Measurements from ENCODE around the gene CT45A6. TPM values are rescaled to one million over a fixed set of nuclear protein-coding genes. Genes with fewer than 3 reads are reported as not detected.
"Not testable (repeated sequence)": the region's sequence is repeated elsewhere in the genome, so short reads cannot be mapped to it uniquely, and the experiment has no call there.

Gene CT45A6
- total RNA-seq, result not detected in 2 replicates

DNA sequence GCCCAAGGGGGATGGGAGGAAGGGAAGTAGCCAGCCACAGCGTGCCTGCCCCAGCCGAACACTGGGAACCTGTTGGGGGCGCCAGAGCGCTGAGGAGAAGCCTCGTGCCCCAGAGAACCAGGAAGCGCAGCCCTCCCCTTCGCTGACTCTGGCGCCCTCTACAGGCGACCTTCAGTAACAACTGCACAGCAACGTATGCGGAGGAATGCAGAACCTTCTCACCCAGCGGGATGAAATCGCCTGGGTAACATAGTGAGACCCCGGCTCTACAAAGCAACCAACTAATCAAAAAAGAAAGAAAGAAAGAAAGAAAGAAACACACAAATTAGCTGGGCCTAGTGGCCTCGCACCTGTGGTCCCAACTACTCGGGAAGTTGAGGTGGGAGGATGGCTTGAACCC lies at the start of gene CT45A6:
Gene CT45A6 (minus strand): TSS at position 101 of the 400 bp plus-strand sequence. CDS start 3,794 bp downstream, outside the sequence.
- H3K27me3 ChIP-seq (ENCODE audit: control insufficient read depth, insufficient read depth, low read length); FAIRE-seq; H3K4me3 ChIP-seq (ENCODE audit: low read depth, low read length); DNase-seq (ENCODE audit: low read depth); H3K36me3 ChIP-seq (ENCODE audit: control insufficient read depth, insufficient read depth, low read length): not testable (repeated sequence)

- not testable (repeated sequence) for H3K36me3 ChIP-seq (ENCODE audit: control insufficient read depth, insufficient read depth, low read length); DNase-seq (ENCODE audit: low read depth); FAIRE-seq; H3K27me3 ChIP-seq (ENCODE audit: control insufficient read depth, insufficient read depth, low read length); H3K4me3 ChIP-seq (ENCODE audit: low read depth, low read length)
Measured at GRCh38 chrX:135837180-135837579, 34.6 kb upstream of the CT45A6 start, which contains the start of gene CT45A7. Gene CT45A7, minus strand, starts transcription at chrX:135837280. Its CDS starts 3,747 bp downstream, at chrX:135833533.

- FAIRE-seq; H3K27me3 ChIP-seq (ENCODE audit: control insufficient read depth, insufficient read depth, low read length); H3K36me3 ChIP-seq (ENCODE audit: control insufficient read depth, insufficient read depth, low read length); DNase-seq (ENCODE audit: low read depth); H3K4me3 ChIP-seq (ENCODE audit: low read depth, low read length): not testable (repeated sequence)
Measured at GRCh38 chrX:135819912-135820311, 17.3 kb upstream of the CT45A6 start, which contains the start of gene CT45A2. Gene CT45A2, minus strand, starts transcription at chrX:135820012. Its CDS starts 3,747 bp downstream, at chrX:135816265.

DNA sequence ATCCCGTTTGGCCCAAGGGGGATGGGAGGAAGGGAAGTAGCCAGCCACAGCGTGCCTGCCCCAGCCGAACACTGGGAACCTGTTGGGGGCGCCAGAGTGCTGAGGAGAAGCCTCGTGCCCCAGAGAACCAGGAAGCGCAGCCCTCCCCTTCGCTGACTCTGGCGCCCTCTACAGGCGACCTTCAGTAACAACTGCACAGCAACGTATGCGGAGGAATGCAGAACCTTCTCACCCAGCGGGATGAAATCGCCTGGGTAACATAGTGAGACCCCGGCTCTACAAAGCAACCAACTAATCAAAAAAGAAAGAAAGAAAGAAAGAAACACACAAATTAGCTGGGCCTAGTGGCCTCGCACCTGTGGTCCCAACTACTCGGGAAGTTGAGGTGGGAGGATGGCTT lies 17.2 kb downstream of the CT45A6 start, which contains the start of gene CT45A5:
Gene CT45A5 (minus strand): TSS at position 101 of the 400 bp plus-strand sequence. CDS start 3,774 bp downstream, outside the sequence.
- not testable (repeated sequence) for H3K4me3 ChIP-seq (ENCODE audit: low read depth, low read length); H3K27me3 ChIP-seq (ENCODE audit: control insufficient read depth, insufficient read depth, low read length); DNase-seq (ENCODE audit: low read depth); FAIRE-seq; H3K36me3 ChIP-seq (ENCODE audit: control insufficient read depth, insufficient read depth, low read length)

DNA sequence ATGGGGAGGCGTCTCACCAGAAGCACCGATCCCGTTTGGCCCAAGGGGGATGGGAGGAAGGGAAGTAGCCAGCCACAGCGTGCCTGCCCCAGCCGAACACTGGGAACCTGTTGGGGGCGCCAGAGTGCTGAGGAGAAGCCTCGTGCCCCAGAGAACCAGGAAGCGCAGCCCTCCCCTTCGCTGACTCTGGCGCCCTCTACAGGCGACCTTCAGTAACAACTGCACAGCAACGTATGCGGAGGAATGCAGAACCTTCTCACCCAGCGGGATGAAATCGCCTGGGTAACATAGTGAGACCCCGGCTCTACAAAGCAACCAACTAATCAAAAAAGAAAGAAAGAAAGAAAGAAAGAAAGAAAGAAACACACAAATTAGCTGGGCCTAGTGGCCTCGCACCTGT lies 34.5 kb downstream of the CT45A6 start, which contains the start of gene CT45A3:
Gene CT45A3 (minus strand): TSS at position 101 of the 400 bp plus-strand sequence. CDS start 3,747 bp downstream, outside the sequence.
- DNase-seq (ENCODE audit: low read depth); H3K4me3 ChIP-seq (ENCODE audit: low read depth, low read length); H3K36me3 ChIP-seq (ENCODE audit: control insufficient read depth, insufficient read depth, low read length); H3K27me3 ChIP-seq (ENCODE audit: control insufficient read depth, insufficient read depth, low read length); FAIRE-seq: not testable (repeated sequence)

GRCh38 chrX:135744739-135745138 lies 57.8 kb downstream of the CT45A6 start:
- not testable (repeated sequence) for FAIRE-seq; H3K36me3 ChIP-seq (ENCODE audit: control insufficient read depth, insufficient read depth, low read length); DNase-seq (ENCODE audit: low read depth); H3K27me3 ChIP-seq (ENCODE audit: control insufficient read depth, insufficient read depth, low read length); H3K4me3 ChIP-seq (ENCODE audit: low read depth, low read length)

Other genes starting within 250 kb of the CT45A6 start
- not detected in 2 replicates for gene CT45A1, start 89.1 kb downstream of the CT45A6 start, total RNA-seq
- not detected in 2 replicates for gene CT45A3, start 34.6 kb downstream of the CT45A6 start, total RNA-seq
- gene CT45A5, start 17.3 kb downstream of the CT45A6 start, total RNA-seq, result not detected in 2 replicates
- not detected in 2 replicates for gene CT45A2, start 17.2 kb upstream of the CT45A6 start, total RNA-seq
- gene CT45A7, start 34.5 kb upstream of the CT45A6 start, total RNA-seq, result not detected in 2 replicates
- gene CT45A8, start 51.8 kb upstream of the CT45A6 start, total RNA-seq, result not detected in 2 replicates
- not detected in 2 replicates for gene CT45A9, start 69.0 kb upstream of the CT45A6 start, total RNA-seq
- not detected in 2 replicates for gene CT45A10, start 90.7 kb upstream of the CT45A6 start, total RNA-seq
- not detected in 2 replicates for gene SAGE1, start 90.9 kb upstream of the CT45A6 start, total RNA-seq
- gene MMGT1, start 171.2 kb upstream of the CT45A6 start, total RNA-seq, result 7.9 and 9.0 TPM in 2 replicates
- 22.3 and 24.2 TPM in 2 replicates for gene SLC9A6, start 182.6 kb upstream of the CT45A6 start, total RNA-seq

All from bronchial epithelial cell (primary cell).